ENCODE measurements around the gene KLF5. TPM values are rescaled to one million over a fixed set of nuclear protein-coding genes. Genes with fewer than 3 reads are reported as not detected.

KLF5 gene
- total RNA-seq, 1 experiment from 2014 or later = 2.2 TPM

DNA sequence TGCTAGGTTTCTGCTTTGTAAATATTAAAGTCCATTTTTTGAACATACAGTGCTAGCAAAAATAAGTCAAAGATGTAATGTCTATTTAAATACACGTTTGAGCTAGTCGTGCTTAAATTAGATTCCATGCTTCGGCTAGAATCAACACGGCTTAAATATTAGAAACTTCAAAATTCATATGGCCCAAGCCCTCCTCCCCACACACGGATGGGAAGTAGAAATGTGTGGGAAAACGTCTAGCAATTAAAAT lies 816 bp upstream of the KLF5 start:
- H2BK12ac ChIP-seq (ENCODE audit: insufficient read length, low read depth, low read length) = no peak overlapping the region
- H3K27ac ChIP-seq (ENCODE audit: insufficient read length, low read depth, low read length) = no peak overlapping the region
- Mint-ChIP-seq H3K27ac (no peak overlapping the region), H3K36me3 (ENCODE audit: insufficient read depth in 1 of 3, low read depth in 3 of 3) (peaks cover 0 to 6% (median 2%) of the 10 kb centered on the region in 3 experiments; a peak in 2 of 7 replicates), H3K4me3 (peak overlapping the region; percentile 84 to 93), H3K4me1 (peaks cover 45 to 49% of the 10 kb centered on the region in 2 experiments), H3K9me3 (no peaks in the 10 kb centered on the region), H3K27me3 (ENCODE audit: low read depth) (peaks cover 60% of the 10 kb centered on the region)
- no peak overlapping the region for H2BK20ac ChIP-seq (ENCODE audit: low read depth, low read length, poor library complexity, severe bottlenecking)
- H3K4me1 ChIP-seq (ENCODE audit: insufficient read depth, low read length) = no peaks in the 10 kb centered on the region; the same call in 1 of the 2 replicates
- no peaks in the 10 kb centered on the region for H3K79me2 ChIP-seq (ENCODE audit: insufficient read depth, low read length)
- H4K20me1 ChIP-seq (ENCODE audit: control insufficient read depth, insufficient read depth, insufficient read length) = no peaks in the 10 kb centered on the region
- H3K23ac ChIP-seq (ENCODE audit: insufficient read length, low read depth, low read length) = no peak overlapping the region
- no peak overlapping the region for H3K14ac ChIP-seq (ENCODE audit: insufficient read depth, low read length)
- H3K4me2 ChIP-seq (ENCODE audit: insufficient read depth, insufficient read length, low read length) = peak overlapping the region; percentile 86
- H3K9me3 ChIP-seq (ENCODE audit: control insufficient read depth, low read depth, low read length) = no peaks in the 10 kb centered on the region
- no peak overlapping the region for H2BK120ac ChIP-seq (ENCODE audit: low read depth, low read length, poor library complexity, severe bottlenecking)
- TF ChIP-seq, protein P1, sequence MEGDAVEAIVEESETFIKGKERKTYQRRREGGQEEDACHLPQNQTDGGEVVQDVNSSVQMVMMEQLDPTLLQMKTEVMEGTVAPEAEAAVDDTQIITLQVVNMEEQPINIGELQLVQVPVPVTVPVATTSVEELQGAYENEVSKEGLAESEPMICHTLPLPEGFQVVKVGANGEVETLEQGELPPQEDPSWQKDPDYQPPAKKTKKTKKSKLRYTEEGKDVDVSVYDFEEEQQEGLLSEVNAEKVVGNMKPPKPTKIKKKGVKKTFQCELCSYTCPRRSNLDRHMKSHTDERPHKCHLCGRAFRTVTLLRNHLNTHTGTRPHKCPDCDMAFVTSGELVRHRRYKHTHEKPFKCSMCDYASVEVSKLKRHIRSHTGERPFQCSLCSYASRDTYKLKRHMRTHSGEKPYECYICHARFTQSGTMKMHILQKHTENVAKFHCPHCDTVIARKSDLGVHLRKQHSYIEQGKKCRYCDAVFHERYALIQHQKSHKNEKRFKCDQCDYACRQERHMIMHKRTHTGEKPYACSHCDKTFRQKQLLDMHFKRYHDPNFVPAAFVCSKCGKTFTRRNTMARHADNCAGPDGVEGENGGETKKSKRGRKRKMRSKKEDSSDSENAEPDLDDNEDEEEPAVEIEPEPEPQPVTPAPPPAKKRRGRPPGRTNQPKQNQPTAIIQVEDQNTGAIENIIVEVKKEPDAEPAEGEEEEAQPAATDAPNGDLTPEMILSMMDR (conservative IDR thresholded peaks at IDR 0.05) = no peak
- no peak overlapping the region for H3K18ac ChIP-seq (ENCODE audit: insufficient read length, low read depth, low read length)
- DNase-seq = no peak
- no peak overlapping the region for H3K4ac ChIP-seq (ENCODE audit: low read depth, low read length)
- no peak overlapping the region for H4K8ac ChIP-seq (replicated peaks; ENCODE audit: insufficient read length, low read depth, low read length)
- no CpG with 5 or more reads among the region's 6 CpGs for WGBS (ENCODE audit: extremely low coverage, insufficient read length, low lambda C conversion rate)
- H3K23me2 ChIP-seq (ENCODE audit: insufficient read length, low read depth, low read length, poor library complexity, severe bottlenecking) = peaks cover 11% of the 10 kb centered on the region
- no peak overlapping the region for H4K5ac ChIP-seq (ENCODE audit: insufficient read length, low read depth, low read length)
- no peak overlapping the region for H3T11ph ChIP-seq (ENCODE audit: low read length)
- H3K27me3 ChIP-seq (ENCODE audit: insufficient read depth, low read length) = peaks cover 23% of the 10 kb centered on the region
- H2AFZ ChIP-seq (ENCODE audit: low read length) = no peak overlapping the region
- H2BK5ac ChIP-seq (ENCODE audit: insufficient read length, low read length) = no peak overlapping the region
- H2BK15ac ChIP-seq (ENCODE audit: low read depth, low read length) = no peak overlapping the region
- H3K56ac ChIP-seq (ENCODE audit: insufficient read length, low read depth, low read length) = no peak overlapping the region
- no peak overlapping the region for H2AK5ac ChIP-seq (ENCODE audit: insufficient read length, low read length)
- H4K91ac ChIP-seq (ENCODE audit: insufficient read length, low read depth, low read length) = no peak overlapping the region
- no peaks in the 10 kb centered on the region for H3K79me1 ChIP-seq (ENCODE audit: insufficient read depth, low read depth, low read length, poor library complexity, severe bottlenecking)
- H3K9ac ChIP-seq (ENCODE audit: extremely low read depth, insufficient read length, low read length) = no peak overlapping the region

All from H9 (cell line).